K562 (cell line): ENCODE measurements around the gene THAP12. TPM values are rescaled to one million over a fixed set of nuclear protein-coding genes. Genes with fewer than 3 reads are reported as not detected.

Experiments
- BRF2 ChIP-seq: IDR thresholded peaks from 3 replicates; pipeline ENCODE4 v1.6.1; 2011; ENCODE audit warnings: borderline replicate concordance, mild to moderate bottlenecking; ENCODE audit not compliant: insufficient read length, insufficient read depth
- DMBX1 ChIP-seq: fragments of 250-450 bp; sonication (Bioruptor Pico); IDR thresholded peaks from 2 replicates; pipeline ENCODE4 v1.8.0; 2022; ENCODE audit warnings: inconsistent platforms, mild to moderate bottlenecking, moderate library complexity, borderline replicate concordance
- DPF2 ChIP-seq: fragments of 450-650 bp; IDR thresholded peaks from 2 replicates; pipeline ENCODE4 v1.6.1; 2016
- ESRRA ChIP-seq: fragments of 450-650 bp; IDR thresholded peaks from 2 replicates; pipeline ENCODE4 v1.6.1; 2014; ENCODE audit warnings: low read depth, mild to moderate bottlenecking, moderate library complexity, borderline replicate concordance
- HDAC1 ChIP-seq, 2 experiments: fragments of 450-650 bp; IDR thresholded peaks; 2 replicates each; pipeline ENCODE4 v1.6.1; 2016 to 2017; ENCODE audit warnings: inconsistent platforms in 1 of 2, mild to moderate bottlenecking in 1 of 2, moderate library complexity in 1 of 2
- HNRNPH1 ChIP-seq: fragments of 200-400 bp; formaldehyde crosslinking; optimal IDR thresholded peaks from 2 replicates; pipeline ENCODE3; 2017; ENCODE audit warnings: low read depth, mild to moderate bottlenecking, low read length, moderate library complexity
- JUND ChIP-seq, 2 experiments: IDR thresholded peaks; 2 replicates in 1 of 2; 3 replicates in 1 of 2; pipeline ENCODE4 v1.6.1; 2011; ENCODE audit warnings: borderline replicate concordance in 2 of 2, low read depth in 2 of 2, low read length in 2 of 2, improper control_type of control experiment in 1 of 2, missing biosample characterization in 1 of 2, missing genetic modification characterization in 1 of 2, missing genetic modification reagents in 1 of 2
- MAX ChIP-seq: sonication (generic); formaldehyde crosslinking; IDR thresholded peaks from 2 replicates; pipeline ENCODE4 v1.9.0; 2022; ENCODE audit warnings: mild to moderate bottlenecking, missing genetic modification reagents
- NCOA1 ChIP-seq: fragments of 450-650 bp; IDR thresholded peaks from 2 replicates; pipeline ENCODE4 v1.6.1; 2016; ENCODE audit warnings: low read depth
- NFXL1 ChIP-seq: fragments of 450-650 bp; formaldehyde crosslinking; IDR thresholded peaks from 2 replicates; pipeline ENCODE4 v1.4.0; 2021; ENCODE audit warnings: mild to moderate bottlenecking
- POLR2AphosphoS5 ChIP-seq: IDR thresholded peaks from 2 replicates; pipeline ENCODE4 v1.6.1; 2011; ENCODE audit warnings: mild to moderate bottlenecking, low read depth, low read length, moderate library complexity; ENCODE audit not compliant: control insufficient read depth, insufficient read depth
- PTBP1 ChIP-seq: fragments of 200-400 bp; formaldehyde crosslinking; IDR thresholded peaks from 2 replicates; pipeline ENCODE4 v1.6.1; 2017; ENCODE audit warnings: low read depth, low read length
- RNF2 ChIP-seq: sonication (generic); IDR thresholded peaks from 2 replicates; pipeline ENCODE4 v1.6.1; 2016
- SMAD4 ChIP-seq: fragments of 250-450 bp; sonication (Bioruptor Pico); conservative IDR thresholded peaks from 2 replicates; pipeline ENCODE4 v1.8.0; 2021; ENCODE audit warnings: inconsistent platforms, mild to moderate bottlenecking, moderate library complexity
- SMARCA4 ChIP-seq: fragments of 450-650 bp; IDR thresholded peaks from 2 replicates; pipeline ENCODE4 v1.6.1; 2016
- TCF7 ChIP-seq: sonication (generic); IDR thresholded peaks from 2 replicates; pipeline ENCODE4 v1.6.1; 2016; ENCODE audit warnings: antibody characterized with exemption, borderline replicate concordance
- TRIM24 ChIP-seq, 2 experiments: fragments of 450-650 bp; IDR thresholded peaks; 2 replicates each; pipeline ENCODE4 v1.6.1; 2016
- ZNF589 ChIP-seq: fragments of 200-800 bp; sonication (Bioruptor generic); IDR thresholded peaks from 2 replicates; pipeline ENCODE4 v1.6.1; 2016; ENCODE audit warnings: low read depth, missing genetic modification characterization, missing compliant biosample characterization
- ZNF592 ChIP-seq: fragments of 450-650 bp; IDR thresholded peaks from 2 replicates; pipeline ENCODE4 v1.6.1; 2017; ENCODE audit warnings: antibody characterized with exemption, mild to moderate bottlenecking
- ZNF639 ChIP-seq, 2 experiments: fragments of 200-800 bp in 1 of 2; sonication (Bioruptor generic) in 1 of 2; sonication (generic) in 1 of 2; formaldehyde crosslinking in 1 of 2; IDR thresholded peaks in 1 of 2; conservative IDR thresholded peaks in 1 of 2; 2 replicates each; pipeline versions ENCODE4 v1.5.0 to v1.6.1; 2016 to 2020; ENCODE audit warnings: missing compliant biosample characterization in 1 of 2, missing genetic modification characterization in 1 of 2, missing genetic modification reagents in 1 of 2
- ZNF778 ChIP-seq: fragments of 450-650 bp; formaldehyde crosslinking; IDR thresholded peaks from 2 replicates; pipeline ENCODE4 v1.4.0; 2020; ENCODE audit warnings: mild to moderate bottlenecking, moderate library complexity
- polyA plus RNA-seq, 8 experiments: library from polyadenylated mRNA; depleted of rRNA in 4 of 8; stranded (reverse) in 5 of 8; unstranded in 3 of 8; fragments of >200 nt; fragmentation: Nextera tagmentation in 2 of 8; fragmentation: Illumina TruSeq in 1 of 8; extraction: Ambion mirVana in 2 of 8; extraction: Trizol in 1 of 8; gene quantifications; 2 replicates each; pipeline versions ENCODE4 v1.2.1 to v1.2.3, GENCODE V29; 2011 to 2014; ENCODE audit warnings: inconsistent platforms in 1 of 8, missing spikeins in 1 of 8
- total RNA-seq, 7 experiments: library from RNA; depleted of rRNA in 6 of 7; stranded (reverse); fragments of >200 nt in 6 of 7; fragmentation: Illumina TruSeq in 2 of 7; extraction: Trizol in 2 of 7; gene quantifications; 2 replicates each; pipeline versions ENCODE4 v1.2.1 to v1.2.3, GENCODE V29; 2011 to 2021; ENCODE audit warnings: low replicate concordance in 1 of 7

The THAP12 gene
- total and polyA plus RNA-seq, 9 of the 15 experiments (the other 6 are each of a cell fraction or from before 2014, with no cell fraction given) = 28.1 to 103 (median 57.8) TPM

- peak in 1 of 2 experiments; percentile 26; a peak in 1 of 4 replicates for TF ChIP-seq ZNF639 (CRISPR knock-in tag; conservative IDR thresholded peaks at IDR 0.05 in 1 of 2, IDR thresholded peaks at IDR 0.05 in 1 of 2)
- TF ChIP-seq ZNF589 = no peak; the same call in 1 of the 2 replicates
- TF ChIP-seq ZNF778 (CRISPR knock-in tag) = no peak
- no peak; the same call in 1 of the 2 replicates for TF ChIP-seq SMAD4
- TF ChIP-seq HDAC1 (IDR thresholded peaks at IDR 0.05) = peak in 1 of 2 experiments; percentile 81; a peak in 2 of 4 replicates
- TF ChIP-seq MAX = no peak
- TF ChIP-seq SMARCA4 = peak; percentile 68; the same call in 1 of the 2 replicates
- peak; percentile 76 for TF ChIP-seq DPF2
- 0 out of 2 replicates have a peak, but pooled peaks have one; percentile 21 for TF ChIP-seq ZNF592
- TF ChIP-seq TCF7 = no peak
- no peak for TF ChIP-seq NCOA1
- TF ChIP-seq DMBX1 (CRISPR knock-in tag) = 0 out of 2 replicates have a peak, but pooled peaks have one; percentile 19
- no peak for TF ChIP-seq HNRNPH1
- TF ChIP-seq NFXL1 = no peak
- TF ChIP-seq PTBP1 = no peak
- 0 out of 2 replicates have a peak, but pooled peaks have one; percentile 3 for TF ChIP-seq JUND (IDR thresholded peaks at IDR 0.05; ENCODE audit: borderline replicate concordance, low read depth, low read length)
- TF ChIP-seq JUND (tag; IDR thresholded peaks at IDR 0.05; ENCODE audit: borderline replicate concordance, low read depth, low read length) = no peak
- peak; percentile 66 for TF ChIP-seq POLR2AphosphoS5
- TF ChIP-seq BRF2 = no peak
- peak; percentile 65 to 66; a peak in 2 of 4 replicates for TF ChIP-seq TRIM24 (IDR thresholded peaks at IDR 0.05)
- TF ChIP-seq RNF2 = no peak
- TF ChIP-seq ESRRA = no peak
These were observed 15.8 kb downstream of the THAP12 start (continued) for GRCh38 chr11:76365038-76365679.
